D721Med (cell line): Measurements from ENCODE around the gene PLN.

Experiments used
- DNase-seq: peaks from one replicate; pipeline ENCODE4 v3.0.0; 2011; ENCODE audit warnings: low spot score; ENCODE audit not compliant: insufficient read length
- FAIRE-seq: peaks from 2 replicates; lab custom pipeline; 2011; peaks lifted over from hg19 to GRCh38; lab: Jason Lieb, UNC
- TF ChIP-seq, protein P1 (sequence below): IDR thresholded peaks from 2 replicates; pipeline ENCODE4 v1.5.1; 2012; ENCODE audit warnings: mild to moderate bottlenecking, control low read depth; ENCODE audit not compliant: insufficient read depth; ENCODE audit errors: missing control alignments

Gene PLN

DNA sequence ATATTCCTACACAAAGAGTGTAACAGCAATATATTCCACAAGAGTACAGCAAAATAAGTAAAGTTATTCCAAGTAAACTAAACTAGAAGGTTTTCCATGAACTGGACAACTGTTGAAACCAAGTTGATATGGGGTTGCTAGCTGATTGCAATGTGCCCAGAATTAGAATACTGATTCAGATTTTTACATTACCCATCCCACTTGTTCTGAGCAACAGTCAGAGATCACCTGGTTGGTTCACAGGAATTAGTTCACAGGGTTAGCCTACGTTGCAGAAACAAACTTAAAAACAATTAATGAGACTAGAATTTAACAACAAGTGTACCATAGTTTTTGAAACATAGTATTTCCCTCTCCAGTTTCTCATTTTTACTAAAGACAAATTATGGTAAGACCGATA lies 54.2 kb downstream of the PLN start:
- DNase-seq = no peak
- TF ChIP-seq, protein P1, sequence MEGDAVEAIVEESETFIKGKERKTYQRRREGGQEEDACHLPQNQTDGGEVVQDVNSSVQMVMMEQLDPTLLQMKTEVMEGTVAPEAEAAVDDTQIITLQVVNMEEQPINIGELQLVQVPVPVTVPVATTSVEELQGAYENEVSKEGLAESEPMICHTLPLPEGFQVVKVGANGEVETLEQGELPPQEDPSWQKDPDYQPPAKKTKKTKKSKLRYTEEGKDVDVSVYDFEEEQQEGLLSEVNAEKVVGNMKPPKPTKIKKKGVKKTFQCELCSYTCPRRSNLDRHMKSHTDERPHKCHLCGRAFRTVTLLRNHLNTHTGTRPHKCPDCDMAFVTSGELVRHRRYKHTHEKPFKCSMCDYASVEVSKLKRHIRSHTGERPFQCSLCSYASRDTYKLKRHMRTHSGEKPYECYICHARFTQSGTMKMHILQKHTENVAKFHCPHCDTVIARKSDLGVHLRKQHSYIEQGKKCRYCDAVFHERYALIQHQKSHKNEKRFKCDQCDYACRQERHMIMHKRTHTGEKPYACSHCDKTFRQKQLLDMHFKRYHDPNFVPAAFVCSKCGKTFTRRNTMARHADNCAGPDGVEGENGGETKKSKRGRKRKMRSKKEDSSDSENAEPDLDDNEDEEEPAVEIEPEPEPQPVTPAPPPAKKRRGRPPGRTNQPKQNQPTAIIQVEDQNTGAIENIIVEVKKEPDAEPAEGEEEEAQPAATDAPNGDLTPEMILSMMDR = no peak
- no peak for FAIRE-seq

DNA sequence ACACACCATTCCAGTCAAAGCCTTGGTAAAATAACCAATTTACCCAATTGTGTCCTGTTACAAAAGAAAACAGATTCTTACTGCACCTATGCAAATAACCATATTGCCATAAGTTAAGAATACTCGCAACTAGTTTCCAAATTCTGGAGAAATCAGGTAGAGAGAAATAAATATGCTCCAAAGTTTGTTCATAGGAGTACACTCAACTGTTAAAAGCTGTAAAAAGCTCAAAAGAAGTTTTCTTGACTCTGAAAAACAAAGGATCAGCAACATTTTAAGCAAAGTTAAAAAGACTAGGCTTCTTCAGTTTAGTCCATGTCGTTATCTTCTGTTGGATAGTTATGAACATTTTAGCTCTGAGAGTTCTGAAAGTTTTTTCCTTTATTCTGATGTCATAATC lies 55.3 kb downstream of the PLN start:
- DNase-seq = no peak
- TF ChIP-seq, protein P1 = no peak
- FAIRE-seq = no peak

DNA sequence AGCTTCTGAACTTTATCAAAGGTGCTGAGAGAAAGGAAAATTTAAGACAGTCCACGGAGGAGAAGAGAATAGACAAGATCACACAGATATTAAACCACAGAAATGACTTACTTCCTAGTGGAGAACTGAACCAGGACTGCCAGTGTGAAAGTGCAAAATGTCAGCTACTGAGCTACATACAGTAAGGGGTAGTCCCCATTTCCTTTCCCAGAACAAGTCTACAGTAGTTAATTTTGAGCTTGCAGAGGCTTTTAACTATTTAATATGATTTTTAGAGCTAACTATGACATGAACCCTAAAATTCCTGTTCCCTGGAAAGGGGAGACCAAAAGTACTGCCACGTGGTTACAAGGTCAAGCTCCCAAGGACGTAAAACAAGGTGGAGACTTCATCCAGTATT lies 58.2 kb downstream of the PLN start:
- DNase-seq (no peak), FAIRE-seq (no peak)
- TF ChIP-seq, protein P1 = no peak

DNA sequence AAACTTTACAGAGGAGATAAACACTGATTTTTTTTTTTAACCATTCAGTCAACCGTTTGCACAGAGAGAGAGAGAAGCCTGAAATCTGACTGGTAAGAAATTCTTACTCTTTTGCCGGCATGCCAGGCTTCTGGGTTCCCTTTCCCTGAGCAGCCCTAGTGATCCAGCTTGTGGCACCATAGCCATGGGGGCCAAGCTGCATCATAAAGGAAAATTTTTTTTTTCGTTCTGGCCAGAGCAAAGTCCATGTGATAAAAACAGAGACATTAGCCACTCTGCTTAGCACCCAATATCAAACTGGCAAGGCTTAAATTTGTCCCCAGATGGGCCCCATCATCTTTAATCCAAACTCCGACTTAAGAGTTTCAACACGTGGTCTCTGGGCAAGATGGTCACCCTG lies 58.8 kb downstream of the PLN start:
- FAIRE-seq (no peak), DNase-seq (no peak)
- TF ChIP-seq, protein P1 = no peak
